HepG2 (cell line): Measurements from ENCODE around the gene RHOG. TPM values are rescaled to one million over a fixed set of nuclear protein-coding genes. Genes with fewer than 3 reads are reported as not detected.

ENCODE experiments used
- CBX2 ChIP-seq, 2 experiments: fragments of 200-600 bp in 1 of 2; sonication (generic); formaldehyde crosslinking in 1 of 2; IDR thresholded peaks; 2 replicates each; pipeline versions ENCODE4 v1.7.0 to v1.8.1; 2018 to 2022; ENCODE audit warnings: low read depth in 2 of 2, low read length in 1 of 2, mild to moderate bottlenecking in 1 of 2, missing genetic modification reagents in 1 of 2
- CC2D1A ChIP-seq: sonication (generic); formaldehyde crosslinking; IDR thresholded peaks from 2 replicates; pipeline ENCODE4 v1.8.1; 2023; ENCODE audit warnings: mild to moderate bottlenecking, missing genetic modification reagents
- CHCHD3 ChIP-seq: sonication (generic); formaldehyde crosslinking; IDR thresholded peaks from 2 replicates; pipeline ENCODE4 v1.8.0; 2022; ENCODE audit warnings: mild to moderate bottlenecking, missing genetic modification reagents, moderate library complexity
- FOXJ3 ChIP-seq: sonication (generic); formaldehyde crosslinking; IDR thresholded peaks from 2 replicates; pipeline ENCODE4 v1.4.0; 2020; ENCODE audit warnings: missing genetic modification reagents, mild to moderate bottlenecking, borderline replicate concordance
- MXI1 ChIP-seq: IDR thresholded peaks from 3 replicates; pipeline ENCODE4 v1.6.1; 2012; ENCODE audit warnings: low read depth, low read length, inconsistent platforms, borderline replicate concordance
- PCBP2 ChIP-seq: fragments of 200-400 bp; formaldehyde crosslinking; optimal IDR thresholded peaks from 2 replicates; pipeline ENCODE3; 2018; ENCODE audit warnings: low read length, low read depth; ENCODE audit not compliant: poor library complexity, severe bottlenecking
- PTBP1 ChIP-seq: fragments of 200-400 bp; formaldehyde crosslinking; IDR thresholded peaks from 2 replicates; pipeline ENCODE4 v1.6.1; 2018; ENCODE audit warnings: low read length, low read depth; ENCODE audit not compliant: poor library complexity, severe bottlenecking
- SKI ChIP-seq: fragments of 450-650 bp; IDR thresholded peaks from one replicate; pipeline ENCODE4 v1.6.1; 2018; ENCODE audit warnings: mild to moderate bottlenecking; ENCODE audit not compliant: partially characterized antibody
- SRSF4 ChIP-seq: fragments of 200-400 bp; formaldehyde crosslinking; IDR thresholded peaks from one replicate; pipeline ENCODE4 v1.6.1; 2018; ENCODE audit warnings: mild to moderate bottlenecking, low read depth, low read length, moderate library complexity; ENCODE audit not compliant: poor library complexity, severe bottlenecking
- ZNF138 ChIP-seq: sonication (generic); formaldehyde crosslinking; IDR thresholded peaks from 2 replicates; pipeline ENCODE4 v1.5.0; 2020; ENCODE audit warnings: mild to moderate bottlenecking, low read depth, missing genetic modification reagents
- ZNF256 ChIP-seq: sonication (generic); formaldehyde crosslinking; conservative IDR thresholded peaks from 2 replicates; pipeline ENCODE4 v1.4.0; 2020; ENCODE audit warnings: missing genetic modification reagents
- ZNF335 ChIP-seq: sonication (generic); formaldehyde crosslinking; IDR thresholded peaks from 2 replicates; pipeline ENCODE4 v1.4.0; 2020; ENCODE audit warnings: missing genetic modification reagents
- ZNF451 ChIP-seq: sonication (generic); formaldehyde crosslinking; IDR thresholded peaks from 2 replicates; pipeline ENCODE4 v1.5.0; 2020; ENCODE audit warnings: mild to moderate bottlenecking, missing genetic modification reagents
- ZNF703 ChIP-seq: sonication (generic); formaldehyde crosslinking; IDR thresholded peaks from 2 replicates; pipeline ENCODE4 v1.5.1; 2020; ENCODE audit warnings: missing genetic modification reagents, mild to moderate bottlenecking, moderate library complexity, borderline replicate concordance
- ZNF713 ChIP-seq: sonication (generic); formaldehyde crosslinking; IDR thresholded peaks from 2 replicates; pipeline ENCODE4 v1.4.0; 2020; ENCODE audit warnings: mild to moderate bottlenecking, missing genetic modification reagents
- polyA plus RNA-seq, 8 experiments: library from polyadenylated mRNA; depleted of rRNA in 3 of 8; stranded (reverse) in 7 of 8; unstranded in 1 of 8; fragments of >200 nt; fragmentation: Illumina TruSeq in 4 of 8; extraction: Trizol in 4 of 8; gene quantifications; 2 replicates each; pipeline versions ENCODE4 v1.2.1 to v1.2.3, GENCODE V29; 2011 to 2016; ENCODE audit warnings: low read depth in 4 of 8, missing spikeins in 1 of 8, mixed read lengths in 1 of 8; ENCODE audit not compliant: insufficient read depth in 1 of 8
- total RNA-seq, 5 experiments: library from RNA; depleted of rRNA; stranded (reverse); fragments of >200 nt; fragmentation: Illumina TruSeq; extraction: Trizol; gene quantifications; 2 replicates each; pipeline ENCODE4 v1.2.3, GENCODE V29; 2016; ENCODE audit warnings: low read depth in 1 of 5
- TF ChIP-seq, protein P1 (sequence below): sonication (generic); formaldehyde crosslinking; IDR thresholded peaks from 2 replicates; pipeline ENCODE4 v1.5.1; 2020; ENCODE audit warnings: missing genetic modification reagents, mild to moderate bottlenecking, borderline replicate concordance
- TF ChIP-seq, protein P2 (sequence below): sonication (generic); formaldehyde crosslinking; IDR thresholded peaks from 2 replicates; pipeline ENCODE4 v1.4.0; 2020; ENCODE audit warnings: mild to moderate bottlenecking, missing genetic modification reagents
- TF ChIP-seq, protein P3 (sequence below): sonication (generic); formaldehyde crosslinking; conservative IDR thresholded peaks from 2 replicates; pipeline ENCODE4 v1.4.0; 2020; ENCODE audit warnings: mild to moderate bottlenecking, missing genetic modification reagents, moderate library complexity
- TF ChIP-seq, protein P4 (sequence below): sonication (generic); formaldehyde crosslinking; IDR thresholded peaks from 2 replicates; pipeline ENCODE4 v1.5.1; 2020; ENCODE audit warnings: mild to moderate bottlenecking, missing genetic modification reagents, moderate library complexity

Gene RHOG
- total and polyA plus RNA-seq, 2 of the 13 experiments (the other 11 are each of a cell fraction or from before 2014, with no cell fraction given), result 7.7 to 23.4 TPM

DNA sequence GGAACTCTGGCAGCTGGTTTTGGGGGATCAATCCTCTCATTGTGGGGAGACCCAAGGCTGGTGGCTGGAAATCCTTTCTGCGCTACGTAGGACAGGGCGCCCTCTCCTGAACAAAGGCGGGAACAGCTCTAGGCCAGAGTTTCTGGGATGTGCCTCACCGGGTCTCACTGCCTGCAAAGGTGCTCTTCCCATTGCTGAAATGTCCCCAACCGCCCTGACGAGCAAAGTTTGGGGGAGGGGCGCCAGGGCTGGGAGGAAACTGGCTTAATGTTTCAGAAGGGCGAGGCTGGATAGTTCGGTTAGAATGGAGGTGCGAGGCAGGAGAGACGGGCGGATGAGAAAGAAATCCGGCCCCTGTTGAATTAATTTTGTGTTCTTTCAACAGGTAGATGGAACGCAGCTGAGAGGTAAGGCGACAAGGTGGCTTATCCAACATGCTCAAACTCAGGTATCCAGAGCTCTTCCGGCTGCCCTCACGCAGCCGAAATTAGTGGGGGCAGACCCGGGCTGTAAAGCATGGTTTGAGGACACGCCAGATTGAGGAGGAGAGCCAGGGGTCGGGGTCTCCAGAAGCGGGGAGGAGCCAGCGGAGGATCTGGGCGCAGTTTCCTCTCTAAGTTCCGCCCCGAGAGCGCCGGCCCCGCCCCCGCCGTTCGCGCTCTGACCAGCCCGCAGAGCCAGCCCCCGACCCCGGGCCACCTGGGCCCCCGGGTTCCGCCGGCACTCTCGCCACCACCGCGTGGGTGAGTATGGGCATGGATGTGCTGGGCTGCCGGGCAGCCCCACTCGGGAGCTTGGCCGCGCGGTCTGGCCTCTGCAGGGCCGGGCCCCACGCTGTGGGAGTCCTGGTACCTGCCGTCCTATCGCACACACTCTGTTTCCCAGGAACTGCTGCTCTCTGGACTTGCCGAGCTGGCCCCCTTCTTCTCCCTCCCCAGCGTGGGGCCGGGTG, 32.6 kb downstream of the RHOG start, which contains the start of gene PGAP2 (continued):
- TF ChIP-seq, protein P1, sequence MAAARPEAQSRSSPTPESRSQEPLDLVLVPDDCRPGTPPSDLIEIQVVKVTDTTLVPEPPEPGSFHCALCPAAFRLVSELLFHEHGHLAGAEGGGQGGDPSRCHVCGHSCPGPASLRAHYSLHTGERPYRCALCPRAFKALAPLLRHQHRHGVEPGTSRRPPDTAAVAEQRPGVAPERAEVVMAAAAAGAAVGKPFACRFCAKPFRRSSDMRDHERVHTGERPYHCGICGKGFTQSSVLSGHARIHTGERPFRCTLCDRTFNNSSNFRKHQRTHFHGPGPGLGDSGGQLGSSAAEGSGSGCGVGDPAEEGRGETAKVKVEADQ (CRISPR knock-in tag), result no peak; the same call in 1 of the 2 replicates
- TF ChIP-seq ZNF713 (CRISPR knock-in tag) (no peak), ZNF256 (0 out of 2 replicates have a peak, but pooled peaks have one; percentile 38), ZNF335 (CRISPR knock-in tag) (no peak), PCBP2 (no peak), ZNF138 (CRISPR knock-in tag) (no peak), SKI (no peak), FOXJ3 (CRISPR knock-in tag) (no peak), ZNF451 (no peak), CHCHD3 (CRISPR knock-in tag) (no peak), ZNF703 (CRISPR knock-in tag) (no peak), SRSF4 (no peak), CC2D1A (no peak), MXI1 (0 out of 3 replicates have a peak, but pooled peaks have one; percentile 5), CBX2 (IDR thresholded peaks at IDR 0.05; ENCODE audit: low read depth, low read length) (no peak), CBX2 (CRISPR knock-in tag; IDR thresholded peaks at IDR 0.05; ENCODE audit: low read depth) (no peak), PTBP1 (no peak)
- TF ChIP-seq, protein P2, sequence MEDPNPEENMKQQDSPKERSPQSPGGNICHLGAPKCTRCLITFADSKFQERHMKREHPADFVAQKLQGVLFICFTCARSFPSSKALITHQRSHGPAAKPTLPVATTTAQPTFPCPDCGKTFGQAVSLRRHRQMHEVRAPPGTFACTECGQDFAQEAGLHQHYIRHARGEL (CRISPR knock-in tag), result no peak
- TF ChIP-seq, protein P3, sequence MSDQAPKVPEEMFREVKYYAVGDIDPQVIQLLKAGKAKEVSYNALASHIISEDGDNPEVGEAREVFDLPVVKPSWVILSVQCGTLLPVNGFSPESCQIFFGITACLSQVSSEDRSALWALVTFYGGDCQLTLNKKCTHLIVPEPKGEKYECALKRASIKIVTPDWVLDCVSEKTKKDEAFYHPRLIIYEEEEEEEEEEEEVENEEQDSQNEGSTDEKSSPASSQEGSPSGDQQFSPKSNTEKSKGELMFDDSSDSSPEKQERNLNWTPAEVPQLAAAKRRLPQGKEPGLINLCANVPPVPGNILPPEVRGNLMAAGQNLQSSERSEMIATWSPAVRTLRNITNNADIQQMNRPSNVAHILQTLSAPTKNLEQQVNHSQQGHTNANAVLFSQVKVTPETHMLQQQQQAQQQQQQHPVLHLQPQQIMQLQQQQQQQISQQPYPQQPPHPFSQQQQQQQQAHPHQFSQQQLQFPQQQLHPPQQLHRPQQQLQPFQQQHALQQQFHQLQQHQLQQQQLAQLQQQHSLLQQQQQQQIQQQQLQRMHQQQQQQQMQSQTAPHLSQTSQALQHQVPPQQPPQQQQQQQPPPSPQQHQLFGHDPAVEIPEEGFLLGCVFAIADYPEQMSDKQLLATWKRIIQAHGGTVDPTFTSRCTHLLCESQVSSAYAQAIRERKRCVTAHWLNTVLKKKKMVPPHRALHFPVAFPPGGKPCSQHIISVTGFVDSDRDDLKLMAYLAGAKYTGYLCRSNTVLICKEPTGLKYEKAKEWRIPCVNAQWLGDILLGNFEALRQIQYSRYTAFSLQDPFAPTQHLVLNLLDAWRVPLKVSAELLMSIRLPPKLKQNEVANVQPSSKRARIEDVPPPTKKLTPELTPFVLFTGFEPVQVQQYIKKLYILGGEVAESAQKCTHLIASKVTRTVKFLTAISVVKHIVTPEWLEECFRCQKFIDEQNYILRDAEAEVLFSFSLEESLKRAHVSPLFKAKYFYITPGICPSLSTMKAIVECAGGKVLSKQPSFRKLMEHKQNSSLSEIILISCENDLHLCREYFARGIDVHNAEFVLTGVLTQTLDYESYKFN, result no peak; the same call in 1 of the 2 replicates
- TF ChIP-seq, protein P4, sequence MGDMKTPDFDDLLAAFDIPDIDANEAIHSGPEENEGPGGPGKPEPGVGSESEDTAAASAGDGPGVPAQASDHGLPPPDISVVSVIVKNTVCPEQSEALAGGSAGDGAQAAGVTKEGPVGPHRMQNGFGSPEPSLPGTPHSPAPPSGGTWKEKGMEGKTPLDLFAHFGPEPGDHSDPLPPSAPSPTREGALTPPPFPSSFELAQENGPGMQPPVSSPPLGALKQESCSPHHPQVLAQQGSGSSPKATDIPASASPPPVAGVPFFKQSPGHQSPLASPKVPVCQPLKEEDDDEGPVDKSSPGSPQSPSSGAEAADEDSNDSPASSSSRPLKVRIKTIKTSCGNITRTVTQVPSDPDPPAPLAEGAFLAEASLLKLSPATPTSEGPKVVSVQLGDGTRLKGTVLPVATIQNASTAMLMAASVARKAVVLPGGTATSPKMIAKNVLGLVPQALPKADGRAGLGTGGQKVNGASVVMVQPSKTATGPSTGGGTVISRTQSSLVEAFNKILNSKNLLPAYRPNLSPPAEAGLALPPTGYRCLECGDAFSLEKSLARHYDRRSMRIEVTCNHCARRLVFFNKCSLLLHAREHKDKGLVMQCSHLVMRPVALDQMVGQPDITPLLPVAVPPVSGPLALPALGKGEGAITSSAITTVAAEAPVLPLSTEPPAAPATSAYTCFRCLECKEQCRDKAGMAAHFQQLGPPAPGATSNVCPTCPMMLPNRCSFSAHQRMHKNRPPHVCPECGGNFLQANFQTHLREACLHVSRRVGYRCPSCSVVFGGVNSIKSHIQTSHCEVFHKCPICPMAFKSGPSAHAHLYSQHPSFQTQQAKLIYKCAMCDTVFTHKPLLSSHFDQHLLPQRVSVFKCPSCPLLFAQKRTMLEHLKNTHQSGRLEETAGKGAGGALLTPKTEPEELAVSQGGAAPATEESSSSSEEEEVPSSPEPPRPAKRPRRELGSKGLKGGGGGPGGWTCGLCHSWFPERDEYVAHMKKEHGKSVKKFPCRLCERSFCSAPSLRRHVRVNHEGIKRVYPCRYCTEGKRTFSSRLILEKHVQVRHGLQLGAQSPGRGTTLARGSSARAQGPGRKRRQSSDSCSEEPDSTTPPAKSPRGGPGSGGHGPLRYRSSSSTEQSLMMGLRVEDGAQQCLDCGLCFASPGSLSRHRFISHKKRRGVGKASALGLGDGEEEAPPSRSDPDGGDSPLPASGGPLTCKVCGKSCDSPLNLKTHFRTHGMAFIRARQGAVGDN (CRISPR knock-in tag), result peak; percentile 68
